PFSK-1 (cell line): ENCODE measurements around the gene HTR1D.

Source experiments
- FOXP2 ChIP-seq: optimal IDR thresholded peaks from 2 replicates; pipeline ENCODE3; 2011; ENCODE audit warnings: borderline replicate concordance, control low read depth, inconsistent platforms; ENCODE audit not compliant: insufficient read depth; ENCODE audit errors: extremely low read length, extremely low read depth
- POLR2AphosphoS5 ChIP-seq: IDR thresholded peaks from 2 replicates; pipeline ENCODE4 v1.6.1; 2012; ENCODE audit warnings: low read depth, mild to moderate bottlenecking, control low read depth, low read length, moderate library complexity
- SIN3A ChIP-seq: IDR thresholded peaks from 2 replicates; pipeline ENCODE4 v1.6.1; 2012; ENCODE audit warnings: mild to moderate bottlenecking, low read length, moderate library complexity, borderline replicate concordance; ENCODE audit not compliant: insufficient read depth
- TAF1 ChIP-seq: IDR thresholded peaks from 2 replicates; pipeline ENCODE4 v1.6.1; 2012; ENCODE audit warnings: low read length, control low read depth, borderline replicate concordance; ENCODE audit not compliant: insufficient read depth
- TF ChIP-seq, protein P1 (sequence below), 2 experiments: IDR thresholded peaks; 2 replicates each; pipeline versions ENCODE4 v1.6.1 to v1.8.0; 2011 to 2012; ENCODE audit warnings: low read depth in 2 of 2, low read length in 2 of 2, control low read depth in 1 of 2, inconsistent platforms in 1 of 2, mild to moderate bottlenecking in 1 of 2, moderate library complexity in 1 of 2; ENCODE audit not compliant: insufficient read depth in 1 of 2

DNA sequence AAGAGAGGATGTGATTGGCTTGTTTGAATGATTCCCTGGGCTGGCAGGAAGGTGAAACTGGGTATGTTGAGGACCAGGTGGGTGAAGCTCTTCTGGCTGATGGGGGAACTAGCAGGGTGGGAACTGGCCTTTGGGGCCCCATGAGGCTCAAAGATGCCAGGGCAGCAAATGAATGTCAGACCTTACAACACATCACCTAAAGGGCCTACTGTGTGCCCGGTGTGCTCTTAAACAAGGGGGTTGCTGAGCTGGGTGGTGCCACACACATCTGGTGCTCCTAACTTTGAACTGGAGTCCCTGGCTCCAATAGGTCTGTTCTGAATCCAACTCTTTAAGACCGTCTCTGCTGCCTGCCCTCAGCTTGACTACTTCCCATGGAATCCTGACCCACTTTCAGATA is 21.3 kb upstream of the HTR1D start:
- no peak for TF ChIP-seq SIN3A
- TF ChIP-seq, protein P1, sequence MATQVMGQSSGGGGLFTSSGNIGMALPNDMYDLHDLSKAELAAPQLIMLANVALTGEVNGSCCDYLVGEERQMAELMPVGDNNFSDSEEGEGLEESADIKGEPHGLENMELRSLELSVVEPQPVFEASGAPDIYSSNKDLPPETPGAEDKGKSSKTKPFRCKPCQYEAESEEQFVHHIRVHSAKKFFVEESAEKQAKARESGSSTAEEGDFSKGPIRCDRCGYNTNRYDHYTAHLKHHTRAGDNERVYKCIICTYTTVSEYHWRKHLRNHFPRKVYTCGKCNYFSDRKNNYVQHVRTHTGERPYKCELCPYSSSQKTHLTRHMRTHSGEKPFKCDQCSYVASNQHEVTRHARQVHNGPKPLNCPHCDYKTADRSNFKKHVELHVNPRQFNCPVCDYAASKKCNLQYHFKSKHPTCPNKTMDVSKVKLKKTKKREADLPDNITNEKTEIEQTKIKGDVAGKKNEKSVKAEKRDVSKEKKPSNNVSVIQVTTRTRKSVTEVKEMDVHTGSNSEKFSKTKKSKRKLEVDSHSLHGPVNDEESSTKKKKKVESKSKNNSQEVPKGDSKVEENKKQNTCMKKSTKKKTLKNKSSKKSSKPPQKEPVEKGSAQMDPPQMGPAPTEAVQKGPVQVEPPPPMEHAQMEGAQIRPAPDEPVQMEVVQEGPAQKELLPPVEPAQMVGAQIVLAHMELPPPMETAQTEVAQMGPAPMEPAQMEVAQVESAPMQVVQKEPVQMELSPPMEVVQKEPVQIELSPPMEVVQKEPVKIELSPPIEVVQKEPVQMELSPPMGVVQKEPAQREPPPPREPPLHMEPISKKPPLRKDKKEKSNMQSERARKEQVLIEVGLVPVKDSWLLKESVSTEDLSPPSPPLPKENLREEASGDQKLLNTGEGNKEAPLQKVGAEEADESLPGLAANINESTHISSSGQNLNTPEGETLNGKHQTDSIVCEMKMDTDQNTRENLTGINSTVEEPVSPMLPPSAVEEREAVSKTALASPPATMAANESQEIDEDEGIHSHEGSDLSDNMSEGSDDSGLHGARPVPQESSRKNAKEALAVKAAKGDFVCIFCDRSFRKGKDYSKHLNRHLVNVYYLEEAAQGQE (IDR thresholded peaks at IDR 0.05; ENCODE audit: insufficient read depth in 1 of 2, low read depth in 2 of 2, low read length in 2 of 2), result no peak
- no peak for TF ChIP-seq POLR2AphosphoS5
- no peak for TF ChIP-seq TAF1
- TF ChIP-seq FOXP2, result no peak
